CD4-positive, alpha-beta T cell (primary cell): ENCODE measurements around the gene ADAP2. TPM values are rescaled to one million over a fixed set of nuclear protein-coding genes. Genes with fewer than 3 reads are reported as not detected.

ENCODE experiments used
- ATAC-seq: fragments of 200-7000 bp; cut with Tn5 transposase; one replicate; pipeline ENCODE4 v1.10.0; 2022; ENCODE audit warnings: mild to moderate bottlenecking; ENCODE audit not compliant: poor library complexity
- CTCF ChIA-PET: fragments of 350-600 bp; sonication (Branson Sonifier 250); formaldehyde crosslinking; loops from one replicate; lab custom pipeline; 2021; ENCODE audit warnings: antibody characterized with exemption, inconsistent platforms; lab: Charles Lee
- POLR2A ChIA-PET: fragments of 350-600 bp; sonication (Branson Sonifier 250); formaldehyde crosslinking; loops from one replicate; lab custom pipeline; 2021; ENCODE audit warnings: antibody characterized with exemption, inconsistent platforms; lab: Charles Lee
- DNase-seq, 14 experiments: peaks; one replicate each; pipeline ENCODE4 v3.0.0-alpha.2; 2013 to 2020; ENCODE audit warnings: mixed read lengths in 2 of 14
- H3K27ac ChIP-seq, 2 donors: one replicate each; pipeline versions ENCODE4 v1.5.1 to v1.7.0; 2013; ENCODE audit warnings: low read length in 2 of 2, low read depth in 1 of 2, mild to moderate bottlenecking in 1 of 2
- H3K27me3 ChIP-seq, 2 experiments: 1 replicate in 1 of 2; 2 replicates in 1 of 2; pipeline versions ENCODE4 v1.6.1 to v1.7.0; 2013; ENCODE audit warnings: low read length in 2 of 2, control low read depth in 1 of 2, mild to moderate bottlenecking in 1 of 2, moderate library complexity in 1 of 2; ENCODE audit not compliant: insufficient read depth in 2 of 2, control insufficient read depth in 1 of 2
- H3K36me3 ChIP-seq: one replicate; pipeline ENCODE4 v1.6.1; 2013; ENCODE audit warnings: low read length, control low read depth; ENCODE audit not compliant: insufficient read depth
- H3K4me1 ChIP-seq: one replicate; pipeline ENCODE4 v1.6.1; 2013; ENCODE audit warnings: low read length, control low read depth; ENCODE audit not compliant: insufficient read depth
- H3K4me3 ChIP-seq: one replicate; pipeline ENCODE4 v1.5.1; 2013; ENCODE audit warnings: mild to moderate bottlenecking, low read length, moderate library complexity
- H3K9me3 ChIP-seq, 2 experiments: 1 replicate in 1 of 2; 2 replicates in 1 of 2; pipeline versions ENCODE4 v1.6.1 to v1.7.0; 2013; ENCODE audit warnings: low read length in 2 of 2, mild to moderate bottlenecking in 2 of 2, control low read depth in 1 of 2, moderate library complexity in 1 of 2; ENCODE audit not compliant: control insufficient read depth in 1 of 2, insufficient read depth in 1 of 2
- H3K27ac Mint-ChIP-seq: one replicate; pipeline ENCODE4 v1.8.0; 2020; ENCODE audit warnings: mixed read lengths
- H3K27me3 Mint-ChIP-seq: one replicate; pipeline ENCODE4 v1.8.0; 2021; ENCODE audit warnings: mixed read lengths
- H3K36me3 Mint-ChIP-seq: one replicate; pipeline ENCODE4 v1.8.0; 2021; ENCODE audit warnings: low read depth, mixed read lengths
- H3K4me1 Mint-ChIP-seq: one replicate; pipeline ENCODE4 v1.8.0; 2021; ENCODE audit warnings: low read depth, mixed read lengths
- H3K4me3 Mint-ChIP-seq: one replicate; pipeline ENCODE4 v1.8.0; 2020; ENCODE audit warnings: mild to moderate bottlenecking, mixed read lengths
- H3K9me3 Mint-ChIP-seq: one replicate; pipeline ENCODE4 v1.8.0; 2020; ENCODE audit warnings: mixed read lengths
- intact Hi-C, 2 experiments: fragments of 100-400 bp; cut with DNase I in 1 of 2; cut with micrococcal nuclease in 1 of 2; formaldehyde crosslinking; loops; one replicate each; pipeline versions ENCODE4 v1.15.1 to v1.9.0; 2023 to 2025; cut with DNase I, micrococcal nuclease
- total RNA-seq, 174 experiments: library from RNA in 2 of 174; stranded (reverse) in 2 of 174; gene quantifications; one replicate each; pipeline ENCODE4 v1.2.3 and lab custom pipeline; 2021 to 2026
- TF ChIP-seq, protein P1 (sequence below): fragments of 200-600 bp; IDR thresholded peaks from one replicate; pipeline ENCODE4 v1.8.0; 2022; ENCODE audit warnings: antibody characterized with exemption, mild to moderate bottlenecking

ADAP2 gene
- total RNA-seq, 2 experiments from 2014 or later, result 1.1 to 1.8 TPM

DNA sequence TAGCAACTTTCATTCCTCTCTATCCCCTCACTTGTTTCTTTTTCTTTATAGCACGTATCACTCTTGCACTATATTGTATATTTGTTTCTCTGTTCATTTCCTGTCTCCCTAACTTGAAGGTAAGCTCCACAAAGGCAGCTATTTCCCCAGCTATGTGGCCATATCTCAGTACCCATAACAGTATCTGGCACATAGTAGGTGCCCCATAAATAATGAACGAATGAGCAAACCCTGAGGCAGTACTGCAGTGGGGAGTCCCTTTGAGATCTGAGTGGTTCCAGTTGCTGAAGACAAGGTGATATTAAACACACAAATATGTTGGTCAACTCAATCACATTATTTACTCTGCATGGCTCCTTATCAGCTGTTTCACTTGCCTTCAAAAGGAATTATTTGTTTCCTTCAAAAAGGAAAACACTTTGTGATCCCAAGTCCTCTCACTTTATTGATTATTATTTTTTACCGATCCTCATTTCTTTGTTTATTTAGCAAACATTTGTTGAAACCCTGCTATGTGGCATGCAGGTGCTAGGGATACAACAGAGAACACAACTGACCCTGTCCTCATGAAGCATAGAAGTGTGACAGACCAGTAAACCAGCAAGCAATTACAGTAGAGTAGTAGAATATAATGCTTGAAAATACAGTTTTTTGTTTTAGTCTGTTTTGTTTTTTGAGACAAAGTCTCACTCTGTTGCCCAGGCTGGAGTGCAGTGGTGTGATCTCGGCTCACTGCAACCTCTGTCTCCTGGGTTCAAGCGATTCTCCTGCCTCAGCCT is 5.7 kb upstream of the ADAP2 start:
- no peak overlapping the region for H3K4me3 ChIP-seq
- no peaks in the 10 kb centered on the region for H3K9me3 Mint-ChIP-seq
- H3K27ac ChIP-seq, result no peak overlapping the region
- DNase-seq (no peak), ATAC-seq (no peak)
- peaks cover 4% of the 10 kb centered on the region for H3K4me1 Mint-ChIP-seq
- H3K27ac Mint-ChIP-seq, result no peak overlapping the region
- no peaks in the 10 kb centered on the region for H3K9me3 ChIP-seq
- no peaks in the 10 kb centered on the region for H3K4me1 ChIP-seq
- intact Hi-C loops, result no loop called here
- CTCF ChIA-PET, result no interaction called here
- no peaks in the 10 kb centered on the region for H3K36me3 ChIP-seq
- POLR2A ChIA-PET, result no interaction called here
- TF ChIP-seq, protein P1, sequence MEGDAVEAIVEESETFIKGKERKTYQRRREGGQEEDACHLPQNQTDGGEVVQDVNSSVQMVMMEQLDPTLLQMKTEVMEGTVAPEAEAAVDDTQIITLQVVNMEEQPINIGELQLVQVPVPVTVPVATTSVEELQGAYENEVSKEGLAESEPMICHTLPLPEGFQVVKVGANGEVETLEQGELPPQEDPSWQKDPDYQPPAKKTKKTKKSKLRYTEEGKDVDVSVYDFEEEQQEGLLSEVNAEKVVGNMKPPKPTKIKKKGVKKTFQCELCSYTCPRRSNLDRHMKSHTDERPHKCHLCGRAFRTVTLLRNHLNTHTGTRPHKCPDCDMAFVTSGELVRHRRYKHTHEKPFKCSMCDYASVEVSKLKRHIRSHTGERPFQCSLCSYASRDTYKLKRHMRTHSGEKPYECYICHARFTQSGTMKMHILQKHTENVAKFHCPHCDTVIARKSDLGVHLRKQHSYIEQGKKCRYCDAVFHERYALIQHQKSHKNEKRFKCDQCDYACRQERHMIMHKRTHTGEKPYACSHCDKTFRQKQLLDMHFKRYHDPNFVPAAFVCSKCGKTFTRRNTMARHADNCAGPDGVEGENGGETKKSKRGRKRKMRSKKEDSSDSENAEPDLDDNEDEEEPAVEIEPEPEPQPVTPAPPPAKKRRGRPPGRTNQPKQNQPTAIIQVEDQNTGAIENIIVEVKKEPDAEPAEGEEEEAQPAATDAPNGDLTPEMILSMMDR, result no peak
- H3K27me3 Mint-ChIP-seq, result peaks cover 9% of the 10 kb centered on the region
- H3K36me3 Mint-ChIP-seq, result no peaks in the 10 kb centered on the region
- H3K27me3 ChIP-seq, result peaks cover 2 to 7% of the 10 kb centered on the region in 2 experiments
- no peak overlapping the region for H3K4me3 Mint-ChIP-seq

DNA sequence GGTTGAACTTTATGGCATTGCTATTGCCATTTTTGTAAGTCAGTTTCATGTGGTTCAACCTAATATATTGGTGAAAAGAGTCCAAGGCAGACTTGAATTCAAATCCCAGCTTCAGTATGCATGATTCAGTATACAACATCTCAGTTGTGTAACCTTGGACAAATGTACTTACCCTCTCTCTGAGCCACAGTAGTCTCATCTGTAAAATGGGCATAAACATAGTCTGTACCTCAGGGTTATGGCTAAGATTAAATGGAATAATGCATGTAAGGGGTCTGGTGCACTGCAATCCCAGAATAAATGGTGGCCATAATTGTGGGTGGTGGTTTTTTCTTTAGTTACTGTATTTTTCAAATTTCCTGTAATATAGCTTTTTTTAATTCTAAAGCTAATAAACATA is 4.7 kb upstream of the ADAP2 start:
- TF ChIP-seq, protein P1, result no peak
- Histone ChIP-seq H3K36me3 (no peaks in the 10 kb centered on the region), H3K27me3 (peaks cover 9 to 15% of the 10 kb centered on the region in 2 experiments), H3K27ac (no peak overlapping the region), H3K9me3 (no peaks in the 10 kb centered on the region), H3K4me1 (peaks cover 5% of the 10 kb centered on the region), H3K4me3 (no peak overlapping the region)
- no peak for ATAC-seq
- H3K27me3 Mint-ChIP-seq, result peaks cover 16% of the 10 kb centered on the region
- ChIA-PET CTCF (no interaction called here), POLR2A (no interaction called here)
- no peak overlapping the region for H3K4me3 Mint-ChIP-seq
- no peaks in the 10 kb centered on the region for H3K9me3 Mint-ChIP-seq
- H3K36me3 Mint-ChIP-seq, result no peaks in the 10 kb centered on the region
- H3K4me1 Mint-ChIP-seq, result peaks cover 10% of the 10 kb centered on the region
- DNase-seq, result no peak
- H3K27ac Mint-ChIP-seq, result no peak overlapping the region
- intact Hi-C loops, result no loop called here

DNA sequence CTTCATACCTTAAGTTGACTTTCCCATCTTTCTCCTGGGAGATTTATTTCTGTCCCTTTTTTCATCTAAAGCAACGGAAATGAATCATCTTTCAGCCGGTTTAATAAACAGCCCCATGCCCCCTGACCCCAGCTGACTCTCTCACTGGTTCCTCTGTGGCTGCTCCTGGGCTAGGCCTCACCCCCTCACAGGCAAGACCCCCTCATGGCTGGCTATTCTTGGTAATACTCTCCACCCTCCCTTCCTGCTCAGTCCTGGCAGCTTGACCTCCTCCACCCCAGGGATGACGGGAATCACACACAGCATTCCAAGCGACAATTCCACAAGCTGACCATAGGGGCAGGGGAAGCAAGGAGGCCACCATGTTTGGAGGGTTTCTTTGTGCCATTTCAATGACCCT is 1.5 kb upstream of the ADAP2 start:
- peaks cover 27 to 38% of the 10 kb centered on the region in 2 experiments for H3K27me3 ChIP-seq
- peaks cover 35% of the 10 kb centered on the region for H3K27me3 Mint-ChIP-seq
- POLR2A ChIA-PET, result no interaction called here
- DNase-seq (no peak), ATAC-seq (no peak)
- intact Hi-C loops, result no loop called here
- CTCF ChIA-PET, result no interaction called here
- H3K4me3 Mint-ChIP-seq, result no peak overlapping the region
- TF ChIP-seq, protein P1, result no peak
- H3K4me1 Mint-ChIP-seq, result peaks cover 16% of the 10 kb centered on the region
- no peak overlapping the region for H3K27ac ChIP-seq
- peaks cover 0 to 5% of the 10 kb centered on the region in 2 experiments for H3K9me3 ChIP-seq
- no peak overlapping the region for H3K4me3 ChIP-seq
- peaks cover 15% of the 10 kb centered on the region for H3K4me1 ChIP-seq
- no peaks in the 10 kb centered on the region for H3K9me3 Mint-ChIP-seq
- no peak overlapping the region for H3K27ac Mint-ChIP-seq
- no peaks in the 10 kb centered on the region for H3K36me3 Mint-ChIP-seq
- no peaks in the 10 kb centered on the region for H3K36me3 ChIP-seq
